Measurements from ENCODE around the gene VPS45.
A peak's percentile ranks its signal among the peaks of the same experiment; 100 is the strongest.

VPS45 gene

DNA sequence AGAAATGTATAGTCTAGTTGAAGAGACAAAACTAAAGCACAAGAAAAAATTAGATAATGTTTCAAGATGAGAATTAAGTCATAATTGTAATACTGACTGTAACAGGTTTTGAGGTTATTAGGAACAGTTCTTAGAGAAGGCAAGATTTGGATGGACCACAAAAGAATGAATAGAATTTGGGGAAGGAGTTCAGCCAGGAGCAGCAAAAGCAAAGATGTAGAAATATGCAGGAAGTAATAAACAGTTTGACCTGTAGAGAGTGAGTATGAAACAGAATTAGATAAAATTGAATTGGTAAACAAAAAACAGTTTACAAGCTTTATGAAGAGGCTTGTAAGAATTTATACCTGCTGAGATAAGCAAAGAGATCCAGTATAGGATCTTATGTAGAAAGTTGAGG lies 16.3 kb downstream of the VPS45 start:
- Mint-ChIP-seq H3K4me1 (ENCODE audit: low read depth in 2 of 2) (peaks cover 2 to 4% of the 10 kb centered on the region in 2 donors), H3K9me3 (no peaks in the 10 kb centered on the region), H3K27ac (peak overlapping the region in 1 of 2 donors; percentile 2), H3K27me3 (no peaks in the 10 kb centered on the region), H3K36me3 (ENCODE audit: insufficient read depth) (peaks cover 35% of the 10 kb centered on the region), H3K4me3 (no peak overlapping the region)
- DNase-seq (no peak), ATAC-seq (replicated peaks) (no peak)

DNA sequence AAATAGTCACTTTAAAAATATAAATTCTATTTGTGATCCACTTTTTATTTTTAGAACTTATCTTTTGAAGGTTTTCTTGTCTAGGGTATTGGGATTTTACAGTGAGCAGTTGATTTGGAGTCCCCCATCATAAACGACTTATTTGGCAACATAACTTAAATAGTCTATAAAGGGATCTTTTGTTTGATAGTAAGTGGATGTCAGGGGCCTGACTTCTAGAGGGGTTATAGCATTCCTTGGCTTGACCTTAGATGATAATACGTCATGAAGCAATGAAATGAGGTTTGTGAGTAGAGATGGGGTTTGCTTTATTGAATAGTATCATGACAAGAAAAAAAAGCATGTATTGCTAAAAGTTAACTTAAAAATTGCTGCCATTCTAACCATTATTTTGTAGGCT lies 17.8 kb downstream of the VPS45 start:
- ATAC-seq (replicated peaks) (no peak), DNase-seq (no peak)
- peaks cover 2 to 4% of the 10 kb centered on the region in 2 donors for H3K4me1 Mint-ChIP-seq (ENCODE audit: low read depth in 2 of 2)
- no peak overlapping the region for H3K4me3 Mint-ChIP-seq
- H3K27me3 Mint-ChIP-seq, result no peaks in the 10 kb centered on the region
- H3K27ac Mint-ChIP-seq, result no peak overlapping the region
- no peaks in the 10 kb centered on the region for H3K9me3 Mint-ChIP-seq
- peaks cover 23% of the 10 kb centered on the region for H3K36me3 Mint-ChIP-seq (ENCODE audit: insufficient read depth)

DNA sequence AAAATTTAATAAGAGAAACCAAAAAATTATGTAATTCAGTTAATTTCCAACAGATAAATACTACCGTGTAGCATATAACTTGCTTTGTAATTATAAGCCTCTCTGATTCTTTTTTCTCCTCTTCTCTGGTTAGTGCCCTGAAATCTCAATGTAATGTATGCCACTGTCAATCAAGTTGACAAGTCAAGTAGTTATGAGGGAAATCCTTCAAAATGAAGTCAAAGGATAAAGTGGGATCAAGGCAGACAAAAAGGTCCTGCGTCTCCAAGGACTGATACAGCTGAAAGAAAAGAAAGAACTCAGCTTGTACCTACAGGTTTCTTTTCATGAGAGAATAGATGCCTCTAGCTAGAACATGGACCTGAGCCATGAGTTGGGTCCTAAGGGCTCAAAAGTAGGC lies 19.8 kb downstream of the VPS45 start:
- Mint-ChIP-seq H3K4me1 (ENCODE audit: low read depth in 2 of 2) (peaks cover 4 to 7% of the 10 kb centered on the region in 2 donors), H3K36me3 (ENCODE audit: insufficient read depth) (peaks cover 13% of the 10 kb centered on the region), H3K4me3 (no peak overlapping the region), H3K27ac (no peak overlapping the region), H3K9me3 (no peaks in the 10 kb centered on the region), H3K27me3 (no peaks in the 10 kb centered on the region)
- DNase-seq (no peak), ATAC-seq (replicated peaks) (no peak)

DNA sequence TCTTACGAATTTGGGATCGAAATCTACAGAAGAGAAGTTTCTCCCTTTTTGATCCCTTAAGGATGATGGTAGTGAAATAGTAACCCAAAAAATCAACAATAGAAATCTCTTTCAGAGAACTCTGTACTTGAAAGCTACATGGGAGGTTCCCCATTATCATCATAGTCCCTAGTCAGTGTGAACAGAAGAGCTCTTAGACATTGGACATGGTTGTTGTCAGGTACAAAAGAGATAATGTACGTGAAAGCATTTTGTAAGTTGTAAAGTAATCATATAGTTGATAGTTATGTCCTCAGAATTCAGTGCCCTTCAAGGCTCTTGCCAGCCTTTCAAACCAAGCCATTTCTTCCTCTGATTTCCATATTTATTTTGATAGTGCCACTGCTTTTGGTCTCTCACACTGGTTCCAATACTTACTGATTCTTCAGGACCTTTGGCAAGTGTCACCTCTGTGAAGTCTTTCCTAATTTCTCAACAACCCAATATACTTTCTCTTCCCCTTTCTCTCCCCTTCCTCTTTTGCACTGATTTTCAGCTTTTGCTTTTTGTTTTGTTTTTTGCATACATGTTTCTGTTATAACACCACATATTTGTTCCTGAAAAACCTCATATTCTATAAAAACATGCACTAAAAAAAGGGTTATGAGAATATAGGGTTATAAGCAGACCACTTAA lies 22.4 kb downstream of the VPS45 start:
- ATAC-seq (replicated peaks) (no peak), DNase-seq (no peak)
- Mint-ChIP-seq H3K36me3 (ENCODE audit: insufficient read depth) (peaks cover 15% of the 10 kb centered on the region), H3K4me3 (no peak overlapping the region), H3K27ac (no peak overlapping the region), H3K27me3 (no peaks in the 10 kb centered on the region), H3K4me1 (ENCODE audit: low read depth in 2 of 2) (peaks cover 4 to 7% of the 10 kb centered on the region in 2 donors), H3K9me3 (no peaks in the 10 kb centered on the region)

DNA sequence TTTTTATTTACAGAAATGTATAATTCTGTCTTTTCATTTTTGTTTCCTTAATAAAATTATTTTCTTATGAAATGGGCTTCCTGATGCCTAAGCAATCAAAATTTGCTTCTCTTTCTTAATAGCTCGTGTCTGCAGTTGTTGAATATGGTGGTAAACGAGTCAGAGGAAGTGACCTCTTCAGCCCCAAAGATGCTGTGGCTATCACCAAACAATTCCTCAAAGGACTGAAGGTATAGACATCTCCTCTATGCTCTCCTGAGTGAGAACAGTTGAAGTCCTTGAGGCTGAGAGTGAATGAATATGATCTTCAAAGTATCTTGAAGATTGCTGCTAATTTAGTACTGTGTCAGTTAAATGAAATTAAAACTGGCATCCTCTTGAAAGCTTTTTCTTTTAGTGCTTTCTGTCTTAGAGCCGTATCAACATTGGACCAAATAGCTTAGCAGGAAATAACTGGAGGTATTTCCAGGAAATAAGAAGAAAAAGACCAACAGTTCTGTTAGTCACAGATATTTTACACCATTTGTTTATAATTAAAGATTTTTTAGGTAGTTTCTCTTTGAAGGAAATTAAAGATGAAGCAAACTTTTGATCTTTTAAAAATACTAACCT lies 24.7 kb downstream of the VPS45 start:
- Mint-ChIP-seq H3K36me3 (ENCODE audit: insufficient read depth) (peaks cover 15% of the 10 kb centered on the region), H3K4me3 (no peak overlapping the region), H3K27me3 (no peaks in the 10 kb centered on the region), H3K27ac (peak overlapping the region in 1 of 2 donors; percentile 69), H3K9me3 (no peaks in the 10 kb centered on the region), H3K4me1 (ENCODE audit: low read depth in 2 of 2) (peaks cover 6% of the 10 kb centered on the region in 2 donors)
- ATAC-seq (replicated peaks) (no peak), DNase-seq (no peak)

DNA sequence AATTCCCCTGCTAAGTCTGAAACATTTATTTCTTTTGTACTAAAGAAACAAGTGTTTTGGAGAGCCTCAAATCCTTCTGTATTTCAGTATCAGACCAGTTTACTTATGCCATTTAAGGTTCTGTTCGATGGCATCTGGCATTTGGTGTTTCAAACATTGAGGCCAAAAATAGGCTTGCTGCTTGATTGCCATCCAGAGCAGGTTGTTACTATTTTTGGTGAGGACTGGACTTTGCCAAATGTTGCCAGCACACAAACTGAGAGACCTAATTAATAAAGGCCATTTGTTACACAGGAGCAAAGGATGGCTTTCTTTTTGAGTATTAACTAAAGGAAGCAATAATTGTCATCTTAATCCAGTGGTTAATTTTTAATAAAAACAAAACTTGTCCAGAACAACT lies 26.2 kb downstream of the VPS45 start:
- Mint-ChIP-seq H3K4me3 (no peak overlapping the region), H3K27ac (no peak overlapping the region), H3K27me3 (no peaks in the 10 kb centered on the region), H3K36me3 (ENCODE audit: insufficient read depth) (peaks cover 7% of the 10 kb centered on the region), H3K9me3 (no peaks in the 10 kb centered on the region), H3K4me1 (ENCODE audit: low read depth in 2 of 2) (peaks cover 3 to 6% of the 10 kb centered on the region in 2 donors)
- ATAC-seq (replicated peaks) (no peak), DNase-seq (no peak)

DNA sequence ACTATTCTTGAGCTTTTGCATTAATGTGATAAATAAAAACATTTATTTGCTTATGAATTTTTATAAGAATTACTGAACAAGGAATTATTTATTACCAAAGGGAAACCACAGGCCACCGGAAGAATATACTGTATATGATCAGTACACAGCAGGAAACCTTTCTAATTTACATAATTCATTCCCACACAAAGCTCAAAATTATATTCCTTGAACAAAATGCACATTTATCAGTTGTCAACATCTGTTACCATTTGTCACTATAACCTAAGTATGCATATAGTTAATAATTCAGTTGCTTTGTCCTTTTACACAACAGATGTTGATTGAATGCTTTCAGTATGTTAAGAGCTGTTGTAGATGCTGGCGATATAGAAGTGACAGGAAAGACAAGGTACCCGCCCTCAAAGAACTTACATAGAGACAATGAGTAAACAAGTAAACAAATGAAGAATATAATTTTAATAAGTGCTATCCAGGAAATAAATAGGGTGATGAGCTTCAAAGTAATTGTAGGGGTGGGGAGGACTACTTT lies 27.2 kb downstream of the VPS45 start:
- H3K9me3 Mint-ChIP-seq, result no peaks in the 10 kb centered on the region
- peak overlapping the region in 1 of 2 donors; percentile 54 for H3K27ac Mint-ChIP-seq
- no peak for DNase-seq
- H3K27me3 Mint-ChIP-seq, result no peaks in the 10 kb centered on the region
- peaks cover 6% of the 10 kb centered on the region for H3K36me3 Mint-ChIP-seq (ENCODE audit: insufficient read depth)
- no peak overlapping the region for H3K4me3 Mint-ChIP-seq
- no peak for ATAC-seq (replicated peaks)
- H3K4me1 Mint-ChIP-seq (ENCODE audit: low read depth in 2 of 2), result peaks cover 3 to 6% of the 10 kb centered on the region in 2 donors

DNA sequence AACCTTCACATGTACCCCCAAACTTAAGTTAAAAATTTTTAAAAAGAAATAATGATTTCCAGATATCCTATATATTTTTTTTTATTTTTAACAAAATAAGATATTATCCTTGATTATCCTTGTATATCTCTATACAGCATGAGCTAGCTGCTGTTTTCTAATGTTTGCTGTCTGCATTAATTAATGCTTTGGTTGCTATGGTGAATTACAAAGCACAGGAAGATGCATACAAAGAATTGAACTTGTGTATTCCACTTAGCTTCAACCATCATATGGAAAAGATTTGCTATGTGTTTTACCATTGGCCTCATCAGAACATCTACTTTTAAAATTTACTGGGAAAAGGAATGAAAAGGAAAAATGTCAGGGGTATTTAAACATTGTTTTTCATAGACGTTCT lies 35.4 kb downstream of the VPS45 start:
- Mint-ChIP-seq H3K27ac (peak overlapping the region; percentile 13 to 60), H3K9me3 (no peaks in the 10 kb centered on the region), H3K4me3 (no peak overlapping the region), H3K27me3 (no peaks in the 10 kb centered on the region), H3K36me3 (ENCODE audit: insufficient read depth) (no peaks in the 10 kb centered on the region), H3K4me1 (ENCODE audit: low read depth in 2 of 2) (peaks cover 17 to 32% of the 10 kb centered on the region in 2 donors)
- no peak for ATAC-seq (replicated peaks)
- no peak for DNase-seq

DNA sequence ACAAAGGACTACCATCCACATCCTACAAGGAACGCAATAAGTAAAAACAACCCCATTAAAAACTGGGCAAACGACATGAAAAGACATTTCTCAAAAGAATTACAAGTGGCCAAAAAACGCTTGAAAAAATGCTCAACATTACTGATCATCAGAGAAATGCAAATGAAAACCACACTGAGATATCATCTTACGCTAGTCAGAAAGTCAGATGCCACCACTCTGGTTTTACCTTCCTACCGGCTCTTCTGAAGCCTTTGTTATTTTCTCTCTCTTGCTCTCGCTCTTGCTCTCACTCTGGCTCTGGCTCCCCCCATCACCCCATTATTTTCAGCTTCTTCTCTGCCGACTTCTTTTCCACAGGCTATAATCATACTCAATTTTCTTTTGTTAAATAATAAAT lies 38.8 kb downstream of the VPS45 start:
- Mint-ChIP-seq H3K27ac (peak overlapping the region; percentile 73 to 80), H3K36me3 (ENCODE audit: insufficient read depth) (peaks cover 4% of the 10 kb centered on the region), H3K4me1 (ENCODE audit: low read depth in 2 of 2) (peaks cover 35 to 55% of the 10 kb centered on the region in 2 donors), H3K27me3 (no peaks in the 10 kb centered on the region), H3K4me3 (peak overlapping the region in 1 of 2 donors; percentile 32), H3K9me3 (no peaks in the 10 kb centered on the region)
- ATAC-seq (replicated peaks), result peak; percentile 72
- peak in 1 of 3 experiments; percentile 4 for DNase-seq

DNA sequence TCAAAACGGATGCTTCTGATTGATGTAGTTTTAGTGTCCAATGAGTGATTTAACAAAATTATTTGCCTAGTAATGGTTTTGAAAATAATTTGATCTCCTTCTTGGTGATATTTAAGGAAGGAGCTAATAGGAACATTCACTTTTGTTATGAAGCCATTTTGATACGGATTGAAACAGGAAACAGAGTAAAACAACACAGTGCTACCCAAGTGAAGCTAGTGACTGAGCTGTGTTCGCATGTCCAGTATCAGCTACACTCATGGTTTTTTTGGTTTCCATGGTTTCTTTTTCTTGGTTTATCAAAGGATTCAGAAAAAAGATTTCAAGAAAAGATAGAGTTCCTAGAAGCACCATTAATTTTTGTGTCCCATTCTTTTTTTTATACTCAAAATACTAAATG lies 42.0 kb downstream of the VPS45 start:
- no peaks in the 10 kb centered on the region for H3K27me3 Mint-ChIP-seq
- H3K4me3 Mint-ChIP-seq, result peak overlapping the region; percentile 64 to 68
- ATAC-seq (replicated peaks) (peak; percentile 68), DNase-seq (no peak)
- H3K36me3 Mint-ChIP-seq (ENCODE audit: insufficient read depth), result peaks cover 7% of the 10 kb centered on the region
- H3K27ac Mint-ChIP-seq, result peak overlapping the region; percentile 76 to 80
- peaks cover 38 to 52% of the 10 kb centered on the region in 2 donors for H3K4me1 Mint-ChIP-seq (ENCODE audit: low read depth in 2 of 2)
- no peaks in the 10 kb centered on the region for H3K9me3 Mint-ChIP-seq

DNA sequence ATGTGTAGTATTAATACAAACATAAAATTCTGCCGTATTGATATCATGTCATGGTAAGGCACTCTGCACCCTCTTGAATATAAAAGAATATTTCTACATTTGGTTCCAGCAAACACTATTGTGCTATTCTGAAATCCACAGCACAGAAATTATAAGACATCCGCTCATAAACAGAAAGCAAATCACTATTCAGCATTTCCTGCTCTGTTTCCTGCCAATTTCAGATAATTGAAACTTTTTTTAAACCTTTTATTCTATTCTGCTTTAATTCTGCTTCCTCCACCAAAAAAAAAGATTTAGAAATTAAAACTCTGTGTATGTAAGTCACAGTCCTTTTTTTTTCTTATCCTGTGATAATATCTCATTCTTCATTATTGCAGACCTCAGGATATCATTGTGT lies 42.5 kb downstream of the VPS45 start:
- Mint-ChIP-seq H3K4me3 (peak overlapping the region; percentile 64 to 68), H3K36me3 (ENCODE audit: insufficient read depth) (peaks cover 7% of the 10 kb centered on the region), H3K27me3 (no peaks in the 10 kb centered on the region), H3K4me1 (ENCODE audit: low read depth in 2 of 2) (peaks cover 35 to 49% of the 10 kb centered on the region in 2 donors), H3K27ac (peak overlapping the region; percentile 76 to 80), H3K9me3 (peaks cover 2 to 3% of the 10 kb centered on the region in 2 donors)
- no peak for DNase-seq
- peak; percentile 52 for ATAC-seq (replicated peaks)

DNA sequence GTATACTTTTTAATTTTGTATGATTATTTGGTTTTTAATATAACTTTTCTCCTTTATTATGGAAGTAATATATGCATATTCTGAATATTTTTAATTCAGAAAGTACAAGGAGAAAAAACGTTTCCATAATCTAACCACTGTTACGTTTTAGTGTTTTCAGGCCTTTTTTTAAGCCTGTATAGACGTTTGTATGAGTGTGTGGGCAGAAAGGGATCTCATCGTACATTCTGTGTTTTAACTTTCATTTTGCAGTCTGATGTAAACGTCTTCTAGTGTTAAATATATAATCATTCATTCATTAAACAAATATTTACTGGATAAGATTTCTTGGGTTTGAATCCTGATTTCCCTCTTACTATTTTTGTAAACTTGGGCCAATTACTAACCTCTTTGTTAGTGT lies 44.1 kb downstream of the VPS45 start:
- no peaks in the 10 kb centered on the region for H3K27me3 Mint-ChIP-seq

DNA sequence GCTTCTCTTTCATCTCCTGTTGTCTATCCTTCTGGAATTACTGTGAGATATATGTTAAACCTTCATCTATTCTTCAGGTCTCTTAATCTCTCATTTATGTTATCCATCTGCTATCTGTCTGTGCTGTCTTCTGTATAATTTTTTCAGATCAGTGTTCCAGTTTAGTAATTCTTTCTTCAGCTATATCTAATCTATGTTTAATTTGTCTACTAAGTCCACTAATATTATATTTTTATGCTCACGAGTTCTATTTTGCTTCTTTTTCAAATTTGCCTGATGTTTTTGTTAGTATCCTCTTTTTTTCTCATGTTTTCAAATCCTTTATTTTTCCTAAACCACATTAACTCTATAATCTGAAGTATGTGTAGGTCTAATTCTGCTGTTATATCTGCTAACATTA lies 47.5 kb downstream of the VPS45 start:
- H3K36me3 Mint-ChIP-seq (ENCODE audit: insufficient read depth), result peaks cover 16% of the 10 kb centered on the region
- no peak for ATAC-seq (replicated peaks)
- H3K4me3 Mint-ChIP-seq, result no peak overlapping the region
- no peak for DNase-seq
- H3K27me3 Mint-ChIP-seq, result no peaks in the 10 kb centered on the region
- H3K27ac Mint-ChIP-seq, result no peak overlapping the region
- peaks cover 10 to 12% of the 10 kb centered on the region in 2 donors for H3K4me1 Mint-ChIP-seq (ENCODE audit: low read depth in 2 of 2)
- peaks cover 2 to 9% of the 10 kb centered on the region in 2 donors for H3K9me3 Mint-ChIP-seq

More for the DNA sequence above, 44.1 kb downstream of the VPS45 start:
- Mint-ChIP-seq H3K27ac (peak overlapping the region; percentile 76 to 80), H3K4me3 (peak overlapping the region; percentile 64 to 68), H3K9me3 (peaks cover 2 to 9% of the 10 kb centered on the region in 2 donors), H3K36me3 (ENCODE audit: insufficient read depth) (peaks cover 7% of the 10 kb centered on the region), H3K4me1 (ENCODE audit: low read depth in 2 of 2) (peaks cover 29 to 34% of the 10 kb centered on the region in 2 donors)
- ATAC-seq (replicated peaks) (no peak), DNase-seq (no peak)

DNA sequence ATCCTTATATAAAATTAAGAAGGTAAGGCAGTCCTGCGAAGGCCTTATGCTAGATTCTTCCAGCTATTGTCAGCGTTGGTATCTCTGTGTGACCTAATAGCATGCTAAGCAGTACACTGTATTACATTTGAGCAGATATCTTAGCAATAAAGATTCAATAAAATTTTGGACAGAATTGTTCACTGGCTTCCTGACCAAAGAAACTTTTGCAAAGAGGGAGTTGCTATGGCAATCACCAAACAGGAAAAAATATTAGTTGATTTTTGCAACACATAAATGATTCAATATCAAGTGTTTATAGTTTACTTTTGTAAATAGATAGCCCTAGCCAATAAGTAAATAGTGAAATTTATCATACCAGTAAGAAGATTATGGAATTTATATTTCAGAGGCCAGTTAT lies 51.1 kb downstream of the VPS45 start:
- Mint-ChIP-seq H3K4me3 (no peak overlapping the region), H3K9me3 (peaks cover 2 to 9% of the 10 kb centered on the region in 2 donors), H3K4me1 (ENCODE audit: low read depth in 2 of 2) (peaks cover 3 to 6% of the 10 kb centered on the region in 2 donors), H3K27ac (peak overlapping the region; percentile 17 to 28), H3K27me3 (no peaks in the 10 kb centered on the region), H3K36me3 (ENCODE audit: insufficient read depth) (peaks cover 12% of the 10 kb centered on the region)
- DNase-seq (no peak), ATAC-seq (replicated peaks) (peak; percentile 35)
